LoVo (cell line): ENCODE results near the gene CLEC9A.

ENCODE experiments used
- DNase-seq: peaks from one replicate; pipeline ENCODE4 v3.0.0-alpha.2; 2016; ENCODE audit warnings: low spot score

Gene CLEC9A

DNA sequence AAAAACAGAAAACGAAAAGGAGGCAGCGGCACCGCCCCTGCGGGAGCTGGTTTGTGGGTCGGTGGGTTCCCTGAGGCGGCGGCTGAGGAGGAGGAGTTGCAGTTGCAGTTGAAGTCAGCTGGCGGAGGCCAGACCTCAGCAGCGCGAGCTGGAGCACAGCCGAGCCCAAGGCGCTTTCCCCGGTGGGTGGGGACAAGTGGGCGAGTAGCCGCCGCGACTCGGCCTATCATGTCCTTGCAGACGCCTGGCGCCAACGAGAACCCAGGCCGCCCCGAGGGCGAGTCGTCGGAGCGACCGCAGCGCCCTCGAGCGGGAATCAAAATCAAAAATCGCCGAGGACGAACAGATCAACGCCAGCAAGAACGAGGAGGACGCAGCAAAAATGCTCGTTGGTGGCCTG lies 81.0 kb downstream of the CLEC9A start:
- DNase-seq, result no peak

DNA sequence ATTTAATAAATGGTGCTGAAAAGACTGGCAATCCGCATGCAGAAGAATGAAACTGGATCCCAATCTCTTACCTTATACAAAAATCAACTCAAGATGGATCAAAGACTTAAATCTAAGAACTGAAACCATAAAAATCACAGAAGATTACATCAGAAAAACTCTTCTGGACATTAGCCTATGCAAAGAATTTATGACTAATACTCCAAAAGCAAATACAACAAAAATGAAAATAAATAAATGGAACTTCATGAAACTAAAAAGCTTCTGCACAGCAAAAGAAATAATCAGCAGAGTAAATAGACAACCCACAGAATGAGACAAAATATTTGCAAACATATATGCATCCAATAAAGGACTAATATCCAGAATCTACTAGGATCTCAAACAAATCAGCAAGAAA lies 82.6 kb downstream of the CLEC9A start:
- DNase-seq, result no peak

DNA sequence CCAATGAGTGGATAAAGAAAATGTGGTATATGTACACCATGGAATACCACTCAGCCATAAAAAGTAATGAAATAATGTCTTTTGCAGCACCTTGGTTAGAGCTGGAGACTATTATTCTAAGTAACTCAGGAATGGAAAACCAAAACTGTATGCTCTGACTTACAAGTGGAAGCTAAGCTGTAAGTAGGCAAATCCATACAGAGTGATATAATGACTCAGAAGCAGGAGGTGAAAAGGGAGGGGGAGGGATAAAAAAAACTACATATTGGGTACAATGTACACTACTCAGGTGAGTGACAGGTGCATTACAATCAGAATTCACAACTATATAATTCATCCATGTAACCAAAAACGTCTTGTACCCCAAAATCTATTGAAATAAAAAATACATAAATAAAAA lies 83.4 kb downstream of the CLEC9A start:
- DNase-seq, result no peak

DNA sequence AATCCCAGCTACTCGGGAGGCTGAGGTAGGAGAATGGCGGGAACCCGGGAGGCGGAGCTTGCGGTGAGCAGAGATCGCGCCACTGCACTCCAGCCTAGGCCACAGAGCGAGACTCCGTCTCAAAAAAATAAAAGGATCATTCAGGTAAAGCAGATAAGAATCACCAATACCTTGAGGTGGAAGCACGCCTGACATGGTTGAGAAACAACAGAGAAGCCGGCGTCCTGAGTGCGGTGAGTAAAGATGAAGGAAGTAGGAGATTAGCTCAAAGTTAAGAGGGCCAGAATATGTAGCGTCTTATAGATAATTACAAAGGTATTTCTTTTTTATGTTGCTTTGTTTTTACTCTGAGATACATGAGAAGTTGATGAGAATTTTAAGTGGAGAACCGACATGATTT lies 84.8 kb downstream of the CLEC9A start:
- DNase-seq, result no peak
